ENCODE measurements around the gene VPS4B. TPM values are rescaled to one million over a fixed set of nuclear protein-coding genes. Genes with fewer than 3 reads are reported as not detected.
"Not testable (repeated sequence)": the region's sequence is repeated elsewhere in the genome, so short reads cannot be mapped to it uniquely, and the experiment has no call there.

Gene VPS4B
- total and polyA plus RNA-seq, 10 of the 15 experiments (the other 5 are each of a cell fraction or from before 2014, with no cell fraction given), result 21.4 to 37.6 (median 29.8) TPM

GRCh38 chr18:63452751-63453150, 30.5 kb upstream of the VPS4B start:
- not testable (repeated sequence) for FAIRE-seq
- CTCF ChIA-PET, result interaction anchor here (0.8 kb wide), 1 partner anchor 13 kb away, joined by 4 read pairs; no protein-coding TSS in a partner anchor

GRCh38 chr18:63451799-63452660, 29.8 kb upstream of the VPS4B start:
- in situ Hi-C loops (cut with MboI), result no loop called here
- BruUV-seq (replicated peaks), result no TSS peak

More at GRCh38 chr18:63452751-63453150, 30.5 kb upstream of the VPS4B start:
- H2AFZ ChIP-seq (ENCODE audit: control insufficient read depth, low read depth, low read length); H3K4me3 ChIP-seq; H3K27ac ChIP-seq (ENCODE audit: control insufficient read depth, insufficient read depth); H3K36me3 ChIP-seq (ENCODE audit: control insufficient read depth in 2 of 2, insufficient read depth in 2 of 2, low read length in 1 of 2); H4K20me1 ChIP-seq (ENCODE audit: control insufficient read depth, insufficient read depth); H3K4me1 ChIP-seq (ENCODE audit: control insufficient read depth, insufficient read depth, low read length); H3K79me2 ChIP-seq (ENCODE audit: control insufficient read depth, insufficient read depth, low read length); intact Hi-C loops (cut with micrococcal nuclease; ENCODE audit: unreplicated experiment); H3K9me3 ChIP-seq (replicated peaks; ENCODE audit: control insufficient read depth, insufficient read depth, low read length); H3K4me2 ChIP-seq (ENCODE audit: control insufficient read depth, insufficient read depth); BruUV-seq (replicated peaks); ATAC-seq; H3K9ac ChIP-seq (ENCODE audit: control insufficient read depth, insufficient read depth, low read length); SMC1A ChIA-PET (ENCODE audit: uncharacterized antibody, unreplicated experiment); DNase-seq (ENCODE audit: low read depth, low spot score); in situ Hi-C loops (cut with MboI); RAD21 ChIA-PET (ENCODE audit: unreplicated experiment); H3K27me3 ChIP-seq (replicated peaks in 1 of 2; ENCODE audit: control insufficient read depth in 2 of 2, insufficient read depth in 2 of 2, low read length in 1 of 2): not testable (repeated sequence)
- 44% methylated on average over 5 of the region's 5 CpGs for WGBS (ENCODE audit: insufficient coverage, insufficient replicate concordance, low lambda C conversion rate, missing lambda C conversion rate)
- POLR2A ChIA-PET, result interaction anchor here (1.2 kb wide), 1 partner anchor 13 kb away, joined by 3 read pairs; no protein-coding TSS in a partner anchor

More at GRCh38 chr18:63451799-63452660, 29.8 kb upstream of the VPS4B start:
- Histone ChIP-seq H3K36me3 (ENCODE audit: control insufficient read depth in 2 of 2, insufficient read depth in 2 of 2, low read length in 1 of 2) (no peaks in the 10 kb centered on the region), H3K9me3 (replicated peaks; ENCODE audit: control insufficient read depth, insufficient read depth, low read length) (no peaks in the 10 kb centered on the region), H4K20me1 (ENCODE audit: control insufficient read depth, insufficient read depth) (no peaks in the 10 kb centered on the region), H3K79me2 (ENCODE audit: control insufficient read depth, insufficient read depth, low read length) (no peaks in the 10 kb centered on the region), H3K27ac (ENCODE audit: control insufficient read depth, insufficient read depth) (no peak overlapping the region), H3K27me3 (replicated peaks in 1 of 2; ENCODE audit: control insufficient read depth in 2 of 2, insufficient read depth in 2 of 2, low read length in 1 of 2) (no peaks in the 10 kb centered on the region), H3K4me3 (no peak overlapping the region), H3K4me2 (ENCODE audit: control insufficient read depth, insufficient read depth) (peak overlapping the region; percentile 3; the same call in 1 of the 2 replicates), H3K9ac (ENCODE audit: control insufficient read depth, insufficient read depth, low read length) (no peak overlapping the region), H3K4me1 (ENCODE audit: control insufficient read depth, insufficient read depth, low read length) (no peaks in the 10 kb centered on the region), H2AFZ (ENCODE audit: control insufficient read depth, low read depth, low read length) (no peak overlapping the region)
- ChIA-PET SMC1A (ENCODE audit: uncharacterized antibody, unreplicated experiment) (no interaction called here), CTCF (interaction anchor here (0.8 kb wide), 1 partner anchor 13 kb away, joined by 4 read pairs; no protein-coding TSS in a partner anchor), POLR2A (interaction anchor here (1.2 kb wide), 1 partner anchor 12 kb away, joined by 3 read pairs; no protein-coding TSS in a partner anchor), RAD21 (ENCODE audit: unreplicated experiment) (no interaction called here)
- no peak for ATAC-seq
- no peak for FAIRE-seq
- no peak for DNase-seq (ENCODE audit: low read depth, low spot score)
- intact Hi-C loops (cut with micrococcal nuclease; ENCODE audit: unreplicated experiment), result no loop called here
- no peak for TF ChIP-seq SMC3 (IDR thresholded peaks at IDR 0.05; ENCODE audit: borderline replicate concordance, low read length)
- no peak for TF ChIP-seq RAD21 (IDR thresholded peaks at IDR 0.05; ENCODE audit: insufficient read depth, low read depth, low read length)
- TF ChIP-seq STAT1 (conservative IDR thresholded peaks at IDR 0.05), result no peak
- no peak for TF ChIP-seq SUPT20H (IDR thresholded peaks at IDR 0.05; ENCODE audit: borderline replicate concordance, control insufficient read depth, low read depth, low read length)
- TF ChIP-seq TBL1XR1 (IDR thresholded peaks at IDR 0.05; ENCODE audit: low read depth, low read length), result no peak
- TF ChIP-seq, protein P1, sequence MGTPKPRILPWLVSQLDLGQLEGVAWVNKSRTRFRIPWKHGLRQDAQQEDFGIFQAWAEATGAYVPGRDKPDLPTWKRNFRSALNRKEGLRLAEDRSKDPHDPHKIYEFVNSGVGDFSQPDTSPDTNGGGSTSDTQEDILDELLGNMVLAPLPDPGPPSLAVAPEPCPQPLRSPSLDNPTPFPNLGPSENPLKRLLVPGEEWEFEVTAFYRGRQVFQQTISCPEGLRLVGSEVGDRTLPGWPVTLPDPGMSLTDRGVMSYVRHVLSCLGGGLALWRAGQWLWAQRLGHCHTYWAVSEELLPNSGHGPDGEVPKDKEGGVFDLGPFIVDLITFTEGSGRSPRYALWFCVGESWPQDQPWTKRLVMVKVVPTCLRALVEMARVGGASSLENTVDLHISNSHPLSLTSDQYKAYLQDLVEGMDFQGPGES (IDR thresholded peaks at IDR 0.05), result no peak
- TF ChIP-seq CBFB (IDR thresholded peaks at IDR 0.05; ENCODE audit: low read depth), result no peak
- no peak for TF ChIP-seq FOXM1 (IDR thresholded peaks at IDR 0.05; ENCODE audit: low read depth, low read length)
- TF ChIP-seq, protein P2, sequence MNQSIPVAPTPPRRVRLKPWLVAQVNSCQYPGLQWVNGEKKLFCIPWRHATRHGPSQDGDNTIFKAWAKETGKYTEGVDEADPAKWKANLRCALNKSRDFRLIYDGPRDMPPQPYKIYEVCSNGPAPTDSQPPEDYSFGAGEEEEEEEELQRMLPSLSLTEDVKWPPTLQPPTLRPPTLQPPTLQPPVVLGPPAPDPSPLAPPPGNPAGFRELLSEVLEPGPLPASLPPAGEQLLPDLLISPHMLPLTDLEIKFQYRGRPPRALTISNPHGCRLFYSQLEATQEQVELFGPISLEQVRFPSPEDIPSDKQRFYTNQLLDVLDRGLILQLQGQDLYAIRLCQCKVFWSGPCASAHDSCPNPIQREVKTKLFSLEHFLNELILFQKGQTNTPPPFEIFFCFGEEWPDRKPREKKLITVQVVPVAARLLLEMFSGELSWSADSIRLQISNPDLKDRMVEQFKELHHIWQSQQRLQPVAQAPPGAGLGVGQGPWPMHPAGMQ (IDR thresholded peaks at IDR 0.05; ENCODE audit: borderline replicate concordance), result no peak
- TF ChIP-seq SREBF1 (IDR thresholded peaks at IDR 0.05; ENCODE audit: low read length), result no peak
- no peak for TF ChIP-seq NFYB (IDR thresholded peaks at IDR 0.05; ENCODE audit: insufficient read depth, low read depth, low read length)
- no peak for TF ChIP-seq NFYA (IDR thresholded peaks at IDR 0.05; ENCODE audit: borderline replicate concordance, low read depth, low read length)
- TF ChIP-seq NR2C1 (IDR thresholded peaks at IDR 0.05), result no peak
- no peak for TF ChIP-seq SIN3A (IDR thresholded peaks at IDR 0.05; ENCODE audit: low read depth, low read length)
- 37% methylated on average over 9 of the region's 9 CpGs for WGBS (ENCODE audit: insufficient coverage, insufficient replicate concordance, low lambda C conversion rate, missing lambda C conversion rate)

Measured in GM12878 (cell line).